HUES64 (cell line): ENCODE measurements around the gene LPIN3.
A peak's percentile ranks its signal among the peaks of the same experiment; 100 is the strongest.

Source experiments
- H3K27ac ChIP-seq: 2 replicates; pipeline ENCODE4 v1.7.0; 2013; ENCODE audit warnings: low read depth, low read length, inconsistent platforms
- H3K27me3 ChIP-seq: 2 replicates; pipeline ENCODE4 v1.6.1; 2013; ENCODE audit warnings: mild to moderate bottlenecking, low read length; ENCODE audit not compliant: insufficient read depth
- H3K36me3 ChIP-seq: 2 replicates; pipeline ENCODE4 v1.6.1; 2013; ENCODE audit warnings: mild to moderate bottlenecking, low read length; ENCODE audit not compliant: insufficient read depth
- H3K4me1 ChIP-seq: 2 replicates; pipeline ENCODE4 v1.6.1; 2013; ENCODE audit warnings: mild to moderate bottlenecking, low read length, moderate library complexity; ENCODE audit not compliant: insufficient read depth
- H3K4me3 ChIP-seq: 2 replicates; pipeline ENCODE4 v1.5.1; 2013; ENCODE audit warnings: mild to moderate bottlenecking, low read length, moderate library complexity
- H3K9ac ChIP-seq: 2 replicates; pipeline ENCODE4 v1.6.1; 2013; ENCODE audit warnings: mild to moderate bottlenecking, low read depth, low read length
- H3K9me3 ChIP-seq: 2 replicates; pipeline ENCODE4 v1.6.1; 2013; ENCODE audit warnings: low read depth, low read length; ENCODE audit not compliant: insufficient read depth
- WGBS: fragments of 150-250, 120-280 bp; methylation state at CpG from one replicate; pipeline ENCODE4 v1.1.7; 2013; ENCODE audit warnings: missing lambda C conversion rate; 5-methylcytosine and 5-hydroxymethylcytosine counted together

Gene LPIN3

GRCh38 chr20:41327178-41327577 lies 13.4 kb upstream of the LPIN3 start:
- no peaks in the 10 kb centered on the region for H3K9me3 ChIP-seq
- no peak overlapping the region for H3K9ac ChIP-seq
- no peaks in the 10 kb centered on the region for H3K27me3 ChIP-seq
- H3K4me1 ChIP-seq = no peaks in the 10 kb centered on the region; the same call in 1 of the 2 replicates
- H3K27ac ChIP-seq = no peak overlapping the region
- no peak overlapping the region for H3K4me3 ChIP-seq
- no peaks in the 10 kb centered on the region for H3K36me3 ChIP-seq
- WGBS = 86% methylated on average over 5 of the region's 5 CpGs

GRCh38 chr20:41329435-41330342 lies 10.9 kb upstream of the LPIN3 start:
- Histone ChIP-seq H3K4me3 (no peak overlapping the region), H3K9ac (0 out of 2 replicates have a peak overlapping the region, but pooled peaks have one; percentile 1), H3K27ac (no peak overlapping the region), H3K36me3 (no peaks in the 10 kb centered on the region), H3K9me3 (no peaks in the 10 kb centered on the region), H3K27me3 (no peaks in the 10 kb centered on the region), H3K4me1 (no peaks in the 10 kb centered on the region; the same call in 1 of the 2 replicates)
- WGBS = 56% methylated on average over 13 of the region's 14 CpGs

- no peaks in the 10 kb centered on the region for H3K36me3 ChIP-seq
- H3K4me3 ChIP-seq = no peak overlapping the region
- no peaks in the 10 kb centered on the region; the same call in 1 of the 2 replicates for H3K4me1 ChIP-seq
- no peak overlapping the region for H3K9ac ChIP-seq
- WGBS = 93% methylated on average over 5 of the region's 5 CpGs
- H3K27ac ChIP-seq = no peak overlapping the region
- no peaks in the 10 kb centered on the region for H3K27me3 ChIP-seq
- no peaks in the 10 kb centered on the region for H3K9me3 ChIP-seq
Observed at GRCh38 chr20:41330343-41330720, 10.3 kb upstream of the LPIN3 start.

DNA sequence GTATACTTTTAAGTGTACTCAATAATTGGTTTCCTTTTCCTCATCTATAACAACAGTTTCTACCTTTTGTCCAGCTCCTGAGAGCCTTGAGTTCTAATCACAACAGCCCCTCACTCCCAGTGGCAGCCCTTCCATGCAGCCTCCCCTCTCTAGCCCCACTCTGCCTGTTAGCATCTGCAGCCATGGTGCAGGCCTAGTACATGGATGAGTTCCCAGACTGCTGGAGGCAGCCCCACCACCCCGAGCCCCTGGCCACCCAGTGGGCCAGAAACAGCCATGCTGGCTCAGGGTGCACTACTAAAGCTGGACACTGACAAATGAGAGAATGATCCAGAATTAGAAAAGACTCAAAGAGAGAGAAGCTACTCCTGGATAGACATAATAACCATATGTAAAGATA lies 9.7 kb upstream of the LPIN3 start:
- H3K36me3 ChIP-seq = no peaks in the 10 kb centered on the region
- no peak overlapping the region for H3K27ac ChIP-seq
- WGBS = 94% methylated on average over 1 of the region's 1 CpG
- H3K27me3 ChIP-seq = no peaks in the 10 kb centered on the region
- H3K4me1 ChIP-seq = no peaks in the 10 kb centered on the region; the same call in 1 of the 2 replicates
- H3K4me3 ChIP-seq = no peak overlapping the region
- no peaks in the 10 kb centered on the region for H3K9me3 ChIP-seq
- no peak overlapping the region for H3K9ac ChIP-seq

DNA sequence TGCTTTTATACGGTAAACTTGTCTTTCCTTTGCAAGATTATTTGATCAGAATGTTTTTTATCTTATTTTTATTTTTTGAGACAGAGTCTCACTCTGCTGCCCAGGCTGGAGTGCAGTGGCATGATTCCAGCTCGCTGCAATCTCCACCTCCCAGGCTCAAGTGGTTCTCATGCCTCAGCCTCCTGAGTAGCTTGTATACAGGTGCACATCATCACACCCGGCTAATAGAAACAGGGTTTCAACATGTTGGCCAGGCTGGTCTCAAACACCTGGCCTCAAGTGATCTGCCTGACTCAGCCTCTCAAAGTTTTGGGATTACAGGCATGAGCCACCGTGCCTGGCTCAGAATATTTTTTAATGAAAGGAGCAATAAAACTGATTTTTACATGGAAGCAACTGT lies 8.9 kb upstream of the LPIN3 start:
- no peaks in the 10 kb centered on the region; the same call in 1 of the 2 replicates for H3K4me1 ChIP-seq
- WGBS = 91% methylated on average over 4 of the region's 4 CpGs
- no peaks in the 10 kb centered on the region for H3K9me3 ChIP-seq

DNA sequence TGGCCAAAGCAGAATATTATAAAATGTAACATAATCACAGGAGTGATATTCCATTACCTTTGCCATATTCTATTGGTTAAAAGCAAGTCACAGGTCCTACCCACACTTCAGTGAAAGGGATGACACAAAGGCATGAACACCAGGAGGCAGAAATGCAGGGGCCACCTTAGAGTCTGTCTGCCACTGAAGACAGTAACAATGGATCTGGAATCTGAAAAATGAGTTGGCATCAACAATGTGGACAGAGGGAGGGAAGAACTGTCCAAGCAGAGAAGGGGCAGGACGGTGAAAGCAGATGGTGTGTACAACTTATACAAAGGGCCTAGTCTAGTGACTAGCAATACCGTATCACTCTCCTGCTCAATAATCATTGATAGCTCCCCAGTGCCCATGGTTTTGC lies 6.6 kb upstream of the LPIN3 start:
- Histone ChIP-seq H3K9me3 (no peaks in the 10 kb centered on the region), H3K4me3 (no peak overlapping the region), H3K27me3 (peaks cover 6% of the 10 kb centered on the region), H3K27ac (no peak overlapping the region), H3K36me3 (no peaks in the 10 kb centered on the region), H3K9ac (no peak overlapping the region), H3K4me1 (no peaks in the 10 kb centered on the region; the same call in 1 of the 2 replicates)
- 92% methylated on average over 2 of the region's 2 CpGs for WGBS

More for the DNA sequence above, 8.9 kb upstream of the LPIN3 start:
- Histone ChIP-seq H3K27ac (no peak overlapping the region), H3K4me3 (no peak overlapping the region), H3K27me3 (no peaks in the 10 kb centered on the region), H3K36me3 (no peaks in the 10 kb centered on the region), H3K9ac (no peak overlapping the region)

GRCh38 chr20:41334443-41335421 lies 5.9 kb upstream of the LPIN3 start:
- H3K9me3 ChIP-seq = no peaks in the 10 kb centered on the region
- no peak overlapping the region for H3K4me3 ChIP-seq
- no peak overlapping the region for H3K9ac ChIP-seq
- H3K36me3 ChIP-seq = no peaks in the 10 kb centered on the region
- peaks cover 13% of the 10 kb centered on the region for H3K27me3 ChIP-seq
- peaks cover 6% of the 10 kb centered on the region for H3K4me1 ChIP-seq
- H3K27ac ChIP-seq = no peak overlapping the region
- 91% methylated on average over 15 of the region's 15 CpGs for WGBS

- Histone ChIP-seq H3K27me3 (peaks cover 14% of the 10 kb centered on the region), H3K9ac (no peak overlapping the region), H3K36me3 (no peaks in the 10 kb centered on the region), H3K4me3 (no peak overlapping the region), H3K9me3 (no peaks in the 10 kb centered on the region), H3K4me1 (peaks cover 7% of the 10 kb centered on the region), H3K27ac (no peak overlapping the region)
- WGBS = 92% methylated on average over 1 of the region's 1 CpG
Observed at GRCh38 chr20:41335591-41335990, 5.0 kb upstream of the LPIN3 start.

DNA sequence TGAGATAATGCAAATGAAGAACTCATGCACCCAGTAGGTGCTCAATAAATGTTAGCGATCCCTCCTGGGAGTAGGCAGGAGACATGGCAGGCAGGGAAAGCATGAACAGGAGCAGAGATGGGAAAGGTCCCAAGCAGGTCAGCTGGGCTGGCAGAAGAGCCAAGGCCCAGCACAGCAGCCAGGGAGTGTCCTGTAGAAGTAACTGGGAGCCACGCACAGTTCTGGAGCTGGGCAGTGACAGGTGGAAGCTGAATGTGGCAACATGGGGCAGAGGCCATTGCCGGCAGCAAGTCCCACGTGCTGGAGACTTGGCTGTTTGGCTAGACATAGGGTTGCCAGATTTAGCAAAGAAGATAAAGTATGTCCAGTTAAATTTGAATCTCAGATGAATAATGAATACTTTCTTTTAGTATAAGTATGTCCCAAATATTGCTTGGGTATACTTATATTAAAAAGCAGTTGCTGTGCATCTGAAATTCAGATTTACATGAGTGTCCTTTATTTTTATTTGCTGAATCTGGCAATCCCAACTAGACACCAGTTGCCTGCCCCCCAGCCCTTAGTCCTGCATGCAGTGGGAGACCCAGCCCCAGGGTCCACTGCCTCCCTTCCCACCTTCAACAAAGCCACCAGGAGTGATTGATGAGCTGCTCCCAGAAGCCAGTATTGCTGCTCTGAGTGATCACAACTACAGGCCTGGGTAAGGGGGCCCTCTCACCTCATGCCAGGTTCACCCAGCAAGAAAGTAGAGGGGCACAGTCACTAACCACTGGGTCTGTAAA lies 3.7 kb upstream of the LPIN3 start:
- Histone ChIP-seq H3K4me1 (peaks cover 7% of the 10 kb centered on the region), H3K4me3 (no peak overlapping the region), H3K9ac (no peak overlapping the region), H3K27ac (no peak overlapping the region), H3K36me3 (no peaks in the 10 kb centered on the region), H3K9me3 (no peaks in the 10 kb centered on the region), H3K27me3 (peaks cover 14% of the 10 kb centered on the region)
- 91% methylated on average over 4 of the region's 4 CpGs for WGBS

GRCh38 chr20:41339957-41340326 lies 679 bp upstream of the LPIN3 start:
- peak overlapping the region; percentile 28; the same call in 1 of the 2 replicates for H3K9ac ChIP-seq
- no peaks in the 10 kb centered on the region for H3K9me3 ChIP-seq
- no peaks in the 10 kb centered on the region for H3K36me3 ChIP-seq
- H3K27ac ChIP-seq = no peak overlapping the region
- H3K27me3 ChIP-seq = peaks cover 14% of the 10 kb centered on the region
- 3% methylated on average over 24 of the region's 25 CpGs for WGBS
- H3K4me1 ChIP-seq = peaks cover 7% of the 10 kb centered on the region
- H3K4me3 ChIP-seq = peak overlapping the region; percentile 57
